Measurements from ENCODE around the gene DRAP1.

DRAP1 gene

DNA sequence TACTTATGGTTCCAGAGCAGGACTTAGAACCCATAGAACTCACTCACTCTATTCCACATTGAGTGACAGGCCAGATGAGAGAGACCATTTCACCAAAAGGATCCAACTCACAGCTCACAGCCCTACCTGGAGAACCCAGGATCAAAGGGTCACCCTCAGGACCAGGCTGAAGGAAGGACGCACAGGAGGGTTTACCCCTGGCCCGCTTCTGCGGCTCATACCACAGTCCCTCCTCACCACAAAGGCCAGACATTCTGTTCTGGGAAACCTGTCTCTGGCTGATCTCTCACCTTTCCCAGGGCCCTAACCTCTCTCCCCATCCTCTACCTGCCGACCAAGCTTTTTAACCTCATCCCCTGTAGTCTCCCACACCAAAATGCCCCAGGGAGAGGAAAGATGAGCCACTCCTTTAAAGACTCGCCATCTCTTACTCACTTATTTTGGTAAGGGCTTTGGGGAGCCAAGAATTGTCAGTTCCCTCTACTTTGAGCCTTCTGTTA is 23.7 kb upstream of the DRAP1 start:
- Histone ChIP-seq H3K9ac (no peak overlapping the region), H3K4me1 (peaks cover 58% of the 10 kb centered on the region), H3K27me3 (peaks cover 43% of the 10 kb centered on the region), H3K27ac (no peak overlapping the region), H3K9me3 (no peaks in the 10 kb centered on the region), H3K4me2 (no peak overlapping the region), H3K4me3 (no peak overlapping the region), H3K36me3 (no peaks in the 10 kb centered on the region), H4K20me1 (peaks cover 26% of the 10 kb centered on the region)
- no peak for TF ChIP-seq Cebpa-rat (IDR thresholded peaks at IDR 0.05)

- no peaks in the 10 kb centered on the region for H3K9me3 ChIP-seq
- H3K36me3 ChIP-seq = no peaks in the 10 kb centered on the region
- H3K4me2 ChIP-seq = no peak overlapping the region
- peaks cover 18% of the 10 kb centered on the region for H4K20me1 ChIP-seq
- no peak overlapping the region for H3K4me3 ChIP-seq
- peaks cover 51% of the 10 kb centered on the region for H3K27me3 ChIP-seq
- no peak overlapping the region for H3K9ac ChIP-seq
- no peak for TF ChIP-seq Cebpa-rat (IDR thresholded peaks at IDR 0.05)
- H3K4me1 ChIP-seq = peaks cover 62% of the 10 kb centered on the region
- no peak overlapping the region for H3K27ac ChIP-seq
Measured at GRCh38 chr11:65896034-65896999, 22.9 kb upstream of the DRAP1 start.

- no peak overlapping the region for H3K4me2 ChIP-seq
- peaks cover 58% of the 10 kb centered on the region for H3K27me3 ChIP-seq
- peaks cover 11% of the 10 kb centered on the region for H4K20me1 ChIP-seq
- H3K4me1 ChIP-seq = peaks cover 59% of the 10 kb centered on the region
- H3K9ac ChIP-seq = no peak overlapping the region
- no peaks in the 10 kb centered on the region for H3K9me3 ChIP-seq
- no peaks in the 10 kb centered on the region for H3K36me3 ChIP-seq
- TF ChIP-seq Cebpa-rat (IDR thresholded peaks at IDR 0.05) = no peak
- no peak overlapping the region for H3K27ac ChIP-seq
- no peak overlapping the region for H3K4me3 ChIP-seq
Measured at GRCh38 chr11:65897020-65897471, 22.2 kb upstream of the DRAP1 start.

- Histone ChIP-seq H3K4me3 (peak overlapping the region; percentile 73), H3K4me2 (peak overlapping the region; percentile 95), H4K20me1 (no peaks in the 10 kb centered on the region), H3K27me3 (peaks cover 61% of the 10 kb centered on the region), H3K36me3 (no peaks in the 10 kb centered on the region), H3K4me1 (peaks cover 55% of the 10 kb centered on the region), H3K9me3 (no peaks in the 10 kb centered on the region), H3K9ac (peak overlapping the region; percentile 78), H3K27ac (peak overlapping the region; percentile 63)
- TF ChIP-seq Cebpa-rat (IDR thresholded peaks at IDR 0.05) = no peak
Measured at GRCh38 chr11:65898656-65899355, 20.4 kb upstream of the DRAP1 start.

DNA sequence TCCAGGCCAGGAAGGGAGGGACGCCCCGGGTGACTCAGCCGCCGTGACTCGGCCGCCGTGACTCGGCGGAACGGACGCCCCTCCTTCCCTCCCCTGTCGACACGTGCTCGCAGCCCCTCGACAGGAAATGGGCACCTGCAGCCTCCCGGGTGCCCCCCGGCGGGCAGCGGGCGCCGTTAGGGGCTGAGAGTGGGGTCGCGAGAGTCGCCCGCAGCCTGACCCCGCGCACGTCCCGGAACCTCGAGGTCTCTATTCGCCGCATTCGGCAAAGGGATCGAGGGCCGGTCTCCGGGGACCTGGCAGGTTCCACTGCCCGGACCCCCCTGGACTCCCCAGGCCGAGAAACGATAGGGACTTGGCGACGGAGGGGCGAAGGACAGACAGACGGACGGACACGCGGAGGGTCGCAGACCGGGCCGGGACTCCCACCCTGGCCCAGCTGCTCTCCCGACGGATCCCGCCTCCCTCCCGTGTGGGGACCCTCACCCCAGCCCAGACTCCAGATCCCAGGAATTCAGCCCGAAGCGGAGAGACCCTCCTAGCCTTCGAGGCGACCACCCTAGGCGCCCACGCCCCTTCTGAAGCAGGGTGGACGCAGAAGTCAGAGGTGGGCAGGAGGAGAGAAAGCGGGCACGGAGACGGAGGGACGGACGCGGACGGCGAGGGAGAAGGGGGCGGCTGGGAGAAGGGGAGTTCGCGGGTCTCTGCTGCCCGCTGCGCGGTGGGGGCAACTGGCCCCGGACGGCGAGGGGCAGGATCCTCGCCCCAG is 19.7 kb upstream of the DRAP1 start:
- Histone ChIP-seq H3K4me3 (peak overlapping the region; percentile 73), H3K9me3 (no peaks in the 10 kb centered on the region), H3K36me3 (no peaks in the 10 kb centered on the region), H3K27me3 (peaks cover 61% of the 10 kb centered on the region), H3K9ac (peak overlapping the region; percentile 78), H3K4me2 (peak overlapping the region; percentile 95), H4K20me1 (no peaks in the 10 kb centered on the region), H3K27ac (peak overlapping the region; percentile 63), H3K4me1 (peaks cover 48% of the 10 kb centered on the region)
- no peak for TF ChIP-seq Cebpa-rat (IDR thresholded peaks at IDR 0.05)

DNA sequence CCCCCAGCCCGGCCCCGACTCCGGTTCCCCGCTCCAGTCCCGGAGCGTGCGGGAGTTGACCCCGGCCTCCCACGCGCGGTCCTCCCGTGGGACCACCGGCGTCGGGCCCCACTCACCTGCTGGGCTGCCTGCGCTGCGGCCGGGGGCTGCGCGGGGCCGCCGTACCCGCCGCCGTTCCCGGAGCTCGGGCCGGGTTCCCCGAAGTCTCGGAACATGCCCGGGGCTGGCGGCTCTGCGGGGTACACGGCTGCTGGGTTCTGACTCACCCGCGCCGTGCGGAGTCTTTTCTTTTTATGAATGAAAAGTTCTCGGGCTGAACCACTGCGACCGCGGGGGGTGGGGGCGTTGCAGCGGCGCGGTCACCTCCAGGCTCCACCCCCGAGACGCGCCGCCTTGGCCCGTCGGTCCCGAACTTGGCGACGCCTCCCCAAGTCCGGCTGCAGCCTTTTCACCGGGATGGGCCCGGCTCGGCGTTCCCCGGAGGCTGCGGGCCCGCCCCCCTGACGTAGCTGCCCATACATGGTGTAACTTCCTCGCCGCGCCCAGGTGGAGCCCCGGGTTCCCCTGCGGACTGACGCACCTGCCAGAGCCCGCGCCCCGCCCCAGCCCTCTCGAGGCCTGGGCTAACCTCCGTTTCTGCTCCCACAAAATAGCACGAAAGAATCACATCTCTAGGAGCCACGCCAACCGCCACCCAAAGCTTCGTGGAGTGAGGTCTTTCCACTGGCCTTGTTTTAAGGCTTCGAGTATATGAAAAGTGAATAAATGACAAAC is 18.9 kb upstream of the DRAP1 start, which contains the start of gene FOSL1:
FOSL1 (minus strand) TSS at position 264 of the 774 bp plus-strand sequence; CDS start at position 215, 49 bp downstream.
- no peak for TF ChIP-seq Cebpa-rat (IDR thresholded peaks at IDR 0.05)
- Histone ChIP-seq H3K4me1 (peaks cover 42% of the 10 kb centered on the region), H4K20me1 (no peaks in the 10 kb centered on the region), H3K9me3 (no peaks in the 10 kb centered on the region), H3K36me3 (no peaks in the 10 kb centered on the region), H3K9ac (peak within 1 kb of the TSS; percentile 78), H3K27me3 (peaks cover 61% of the 10 kb centered on the region), H3K4me3 (peak within 1 kb of the TSS; percentile 73), H3K4me2 (peak within 1 kb of the TSS; percentile 95), H3K27ac (peak within 1 kb of the TSS; percentile 63)

GRCh38 chr11:65900899-65901180 is 18.4 kb upstream of the DRAP1 start:
- Histone ChIP-seq H3K36me3 (no peaks in the 10 kb centered on the region), H3K27ac (no peak overlapping the region), H3K9me3 (no peaks in the 10 kb centered on the region), H4K20me1 (no peaks in the 10 kb centered on the region), H3K9ac (no peak overlapping the region), H3K4me1 (peaks cover 42% of the 10 kb centered on the region), H3K4me3 (peak overlapping the region; percentile 73; the same call in 1 of the 2 replicates), H3K27me3 (peaks cover 61% of the 10 kb centered on the region), H3K4me2 (peak overlapping the region; percentile 95)
- no peak for TF ChIP-seq Cebpa-rat (IDR thresholded peaks at IDR 0.05)

DNA sequence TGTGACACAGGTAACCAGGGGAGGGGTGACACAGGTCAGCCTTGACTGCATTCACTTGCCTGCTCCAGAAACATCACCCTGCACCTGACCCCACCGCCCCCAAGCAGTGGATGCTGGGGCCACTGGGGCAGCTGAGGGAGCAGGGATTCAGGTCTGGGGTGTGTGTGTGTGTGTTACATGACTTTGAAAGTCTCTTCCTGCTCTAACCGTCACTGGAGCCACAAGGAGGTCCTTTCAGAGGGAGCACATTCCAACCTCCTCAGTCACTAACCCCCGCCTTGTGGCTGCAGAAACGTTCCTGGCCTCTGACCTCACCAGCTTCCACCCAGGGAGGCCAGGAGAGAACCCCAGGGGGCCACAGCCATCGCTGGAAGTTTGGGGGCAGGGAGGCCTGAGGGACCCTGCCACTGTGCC is 16.2 kb upstream of the DRAP1 start:
- H3K27ac ChIP-seq = peak overlapping the region; percentile 43; the same call in 1 of the 2 replicates
- H4K20me1 ChIP-seq = no peaks in the 10 kb centered on the region
- H3K9ac ChIP-seq = 0 out of 2 replicates have a peak overlapping the region, but pooled peaks have one; percentile 5
- no peaks in the 10 kb centered on the region for H3K9me3 ChIP-seq
- H3K4me1 ChIP-seq = peaks cover 42% of the 10 kb centered on the region
- H3K27me3 ChIP-seq = peaks cover 42% of the 10 kb centered on the region
- no peak for TF ChIP-seq Cebpa-rat (IDR thresholded peaks at IDR 0.05)
- no peaks in the 10 kb centered on the region for H3K36me3 ChIP-seq
- H3K4me3 ChIP-seq = no peak overlapping the region
- peak overlapping the region; percentile 72 for H3K4me2 ChIP-seq
